Activated B cell treated with CpG ODN at 0.5 μM for 24 hours (primary cell): ENCODE results near the gene TLK1. TPM values are rescaled to one million over a fixed set of nuclear protein-coding genes. Genes with fewer than 3 reads are reported as not detected.

Source experiments
- ATAC-seq: fragments of 200-7000 bp; cut with Tn5 transposase; one replicate; pipeline ENCODE4 v1.10.0; 2021; ENCODE audit warnings: low read depth, mild to moderate bottlenecking, moderate library complexity
- CTCF ChIA-PET: fragments of 350-600 bp; sonication (Branson Sonifier 250); formaldehyde crosslinking; loops from one replicate; lab custom pipeline; 2021; ENCODE audit warnings: antibody characterized with exemption; lab: Charles Lee
- POLR2A ChIA-PET: fragments of 350-600 bp; sonication (Branson Sonifier 250); formaldehyde crosslinking; loops from one replicate; lab custom pipeline; 2021; ENCODE audit warnings: antibody characterized with exemption; lab: Charles Lee
- DNase-seq: peaks from one replicate; pipeline ENCODE4 v3.0.0; 2022
- H3K27ac Mint-ChIP-seq: one replicate; pipeline ENCODE4 v1.8.0; 2020; ENCODE audit warnings: mixed read lengths
- H3K27me3 Mint-ChIP-seq: one replicate; pipeline ENCODE4 v1.8.0; 2021; ENCODE audit warnings: mixed read lengths
- H3K36me3 Mint-ChIP-seq: one replicate; pipeline ENCODE4 v1.8.0; 2021; ENCODE audit warnings: low read depth, mixed read lengths
- H3K4me1 Mint-ChIP-seq: one replicate; pipeline ENCODE4 v1.8.0; 2021; ENCODE audit warnings: mixed read lengths
- H3K4me3 Mint-ChIP-seq: one replicate; pipeline ENCODE4 v1.8.0; 2020; ENCODE audit warnings: mild to moderate bottlenecking, mixed read lengths
- H3K9me3 Mint-ChIP-seq: one replicate; pipeline ENCODE4 v1.8.0; 2020; ENCODE audit warnings: mixed read lengths
- CTCF ChIP-seq: fragments of 200-600 bp; IDR thresholded peaks from one replicate; pipeline ENCODE4 v1.8.0; 2022; ENCODE audit warnings: antibody characterized with exemption, mild to moderate bottlenecking
- intact Hi-C: fragments of 100-400 bp; cut with micrococcal nuclease; formaldehyde crosslinking; loops from one replicate; pipeline ENCODE4 v1.15.1; 2024
- total RNA-seq: library from RNA; stranded (reverse); gene quantifications from 2 replicates; pipeline ENCODE4 v1.2.3, GENCODE V29; 2022

TLK1 gene
- total RNA-seq, 1 donor from 2014 or later, result 125 TPM

GRCh38 chr2:170969030-170969429 lies 191.7 kb downstream of the TLK1 start:
- H3K9me3 Mint-ChIP-seq, result no peaks in the 10 kb centered on the region
- peaks cover 40% of the 10 kb centered on the region for H3K36me3 Mint-ChIP-seq
- CTCF ChIA-PET, result no interaction called here
- peaks cover 7% of the 10 kb centered on the region for H3K4me1 Mint-ChIP-seq
- ATAC-seq (no peak), DNase-seq (no peak)
- no peak overlapping the region for H3K4me3 Mint-ChIP-seq
- intact Hi-C loops, result no loop called here
- no peak overlapping the region for H3K27ac Mint-ChIP-seq
- POLR2A ChIA-PET, result no interaction called here
- H3K27me3 Mint-ChIP-seq, result no peaks in the 10 kb centered on the region
- no peak for TF ChIP-seq CTCF

GRCh38 chr2:170968205-170969003 lies 192.3 kb downstream of the TLK1 start:
- POLR2A ChIA-PET, result no interaction called here
- Mint-ChIP-seq H3K4me3 (no peak overlapping the region), H3K27ac (no peak overlapping the region), H3K27me3 (no peaks in the 10 kb centered on the region), H3K36me3 (peaks cover 44% of the 10 kb centered on the region), H3K9me3 (no peaks in the 10 kb centered on the region), H3K4me1 (peaks cover 5% of the 10 kb centered on the region)
- TF ChIP-seq CTCF, result no peak
- ATAC-seq (no peak), DNase-seq (no peak)
- CTCF ChIA-PET, result no interaction called here
- intact Hi-C loops, result no loop called here

GRCh38 chr2:170967553-170967952 lies 193.1 kb downstream of the TLK1 start:
- Mint-ChIP-seq H3K4me1 (no peaks in the 10 kb centered on the region), H3K27ac (no peak overlapping the region), H3K27me3 (no peaks in the 10 kb centered on the region), H3K36me3 (peaks cover 51% of the 10 kb centered on the region), H3K9me3 (no peaks in the 10 kb centered on the region), H3K4me3 (no peak overlapping the region)
- no peak for TF ChIP-seq CTCF
- ATAC-seq (no peak), DNase-seq (no peak)
- intact Hi-C loops, result no loop called here
- CTCF ChIA-PET, result interaction anchor here (1.4 kb wide), 1 partner anchor 39 kb away, joined by 4 read pairs; the partner anchor contains the start of gene GORASP2
- POLR2A ChIA-PET, result interaction anchor here (0.7 kb wide), 1 partner anchor 623 kb away, joined by 6 read pairs; no protein-coding TSS in a partner anchor

- Mint-ChIP-seq H3K27me3 (no peaks in the 10 kb centered on the region), H3K36me3 (peaks cover 58% of the 10 kb centered on the region), H3K9me3 (no peaks in the 10 kb centered on the region), H3K4me1 (no peaks in the 10 kb centered on the region), H3K27ac (no peak overlapping the region), H3K4me3 (no peak overlapping the region)
- TF ChIP-seq CTCF, result no peak
- intact Hi-C loops, result no loop called here
- DNase-seq, result no peak
- ChIA-PET POLR2A (interaction anchor here (0.5 to 0.7 kb wide), 2 partner anchors 46 to 624 kb away, joined by 4 to 6 read pairs; no protein-coding TSS in a partner anchor), CTCF (interaction anchor here (0.7 to 1.4 kb wide), 2 partner anchors 38 to 326 kb away, joined by 3 to 4 read pairs; partner anchors contain the start of gene GORASP2)
- ATAC-seq, result no peak
These were observed 193.9 kb downstream of the TLK1 start for GRCh38 chr2:170966648-170967396.
